ENCODE measurements around the gene TBRG4.

DNA sequence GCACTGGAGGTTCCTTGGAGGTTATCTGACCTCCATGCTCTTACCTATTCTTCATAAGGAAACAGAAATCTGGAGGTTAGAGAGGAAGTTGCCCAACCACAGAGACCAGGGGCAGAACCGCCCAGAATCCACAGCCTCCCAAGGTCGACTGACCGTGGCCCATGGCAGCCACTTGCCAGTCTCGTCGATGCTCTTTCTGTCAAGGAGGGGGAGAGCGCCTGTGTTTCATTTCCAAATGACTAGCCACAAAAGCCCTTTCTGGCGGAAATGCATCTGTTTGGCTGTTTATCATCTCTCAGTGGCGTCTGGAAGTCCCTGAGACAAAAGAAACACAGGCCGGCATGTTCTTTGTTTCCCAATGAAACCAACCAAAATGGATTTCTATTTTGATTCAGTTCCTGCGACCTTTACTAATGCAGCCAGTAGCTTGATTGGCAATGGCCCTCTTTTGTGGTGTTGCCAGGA, 49.0 kb upstream of the TBRG4 start:
- no peak for TF ChIP-seq ZNF274 (IDR thresholded peaks at IDR 0.05; ENCODE audit: low read depth, low read length)
- TF ChIP-seq SUZ12 (IDR thresholded peaks at IDR 0.05; ENCODE audit: extremely low read depth, insufficient read depth, insufficient read length), result no peak
